HG03159 (cell line): ENCODE measurements around the gene PLLP.

Experiments
- ATAC-seq: cut with Tn5 transposase; IDR thresholded peaks from one replicate; pipeline ENCODE4 v1.9.1; 2021; ENCODE audit warnings: mild to moderate bottlenecking, moderate library complexity; ENCODE audit not compliant: unreplicated experiment

Gene PLLP

GRCh38 chr16:57284209-57284951 is at the start of gene PLLP:
Gene PLLP, minus strand, starts transcription at chr16:57284672. Its CDS starts 132 bp downstream, at chr16:57284540.
- ATAC-seq: no peak

GRCh38 chr16:57333402-57333801 is 48.9 kb upstream of the PLLP start:
- no peak for ATAC-seq

GRCh38 chr16:57331355-57331754 is 46.9 kb upstream of the PLLP start:
- ATAC-seq: no peak

GRCh38 chr16:57329718-57330327 is 45.4 kb upstream of the PLLP start:
- ATAC-seq: no peak

- no peak for ATAC-seq
Measured at GRCh38 chr16:57325458-57325857, 41.0 kb upstream of the PLLP start.

GRCh38 chr16:57324749-57325148 is 40.3 kb upstream of the PLLP start:
- no peak for ATAC-seq

GRCh38 chr16:57319646-57320045 is 35.2 kb upstream of the PLLP start:
- no peak for ATAC-seq

- ATAC-seq: no peak
Measured at GRCh38 chr16:57318240-57318970, 33.9 kb upstream of the PLLP start.

- no peak for ATAC-seq
Measured at GRCh38 chr16:57316390-57317017, 32.0 kb upstream of the PLLP start.

- no peak for ATAC-seq
Measured at GRCh38 chr16:57315416-57315815, 30.9 kb upstream of the PLLP start.

GRCh38 chr16:57314161-57314785 is 29.8 kb upstream of the PLLP start:
- no peak for ATAC-seq

GRCh38 chr16:57313509-57313908 is 29.0 kb upstream of the PLLP start:
- ATAC-seq: no peak

- ATAC-seq: no peak
Measured at GRCh38 chr16:57310801-57311200, 26.3 kb upstream of the PLLP start.

- no peak for ATAC-seq
Measured at GRCh38 chr16:57308041-57308440, 23.6 kb upstream of the PLLP start.

- no peak for ATAC-seq
Measured at GRCh38 chr16:57307365-57307764, 22.9 kb upstream of the PLLP start.

GRCh38 chr16:57306676-57307341 is 22.3 kb upstream of the PLLP start:
- no peak for ATAC-seq

GRCh38 chr16:57305159-57305811 is 20.8 kb upstream of the PLLP start:
- no peak for ATAC-seq

- no peak for ATAC-seq
Measured at GRCh38 chr16:57304169-57305061, 19.9 kb upstream of the PLLP start.

GRCh38 chr16:57303910-57304168 is 19.4 kb upstream of the PLLP start:
- no peak for ATAC-seq
